ENCODE measurements around the gene ARHGAP10. TPM values are rescaled to one million over a fixed set of nuclear protein-coding genes. Genes with fewer than 3 reads are reported as not detected.

Gene ARHGAP10
- total RNA-seq, 1 experiment from 2014 or later = 11.7 TPM

GRCh38 chr4:147853706-147854105 is 121.8 kb downstream of the ARHGAP10 start:
- no peak overlapping the region for H3K27ac ChIP-seq (ENCODE audit: low read length)
- no peaks in the 10 kb centered on the region for H3K36me3 ChIP-seq (ENCODE audit: control insufficient read depth, insufficient read depth, low read length)
- no peak for ATAC-seq
- CTCF ChIA-PET = no interaction called here
- BruUV-seq (replicated peaks) = no TSS peak
- in situ Hi-C loops (cut with HindIII; ENCODE audit: low pct_unique_long_range_greater_than_20kb, low sequenced_read_pairs) = no loop called here
- no peak for TF ChIP-seq CTCF (IDR thresholded peaks at IDR 0.05)
- no peak for TF ChIP-seq TCF7L2 (IDR thresholded peaks at IDR 0.05; ENCODE audit: low read depth, low read length)
- no peak for TF ChIP-seq SIN3A (IDR thresholded peaks at IDR 0.05; ENCODE audit: borderline replicate concordance, insufficient read depth, low read depth, low read length)
- no peak for TF ChIP-seq POLR2AphosphoS5 (IDR thresholded peaks at IDR 0.05; ENCODE audit: low read depth, low read length)
- TF ChIP-seq REST (IDR thresholded peaks at IDR 0.05; ENCODE audit: insufficient read depth in 1 of 2, low read depth in 2 of 2, low read length in 1 of 2) = no peak
- intact Hi-C loops (cut with micrococcal nuclease; ENCODE audit: unreplicated experiment) = no loop called here
- DNase-seq (ENCODE audit: low read depth, low spot score) = no peak
- no peaks in the 10 kb centered on the region for H3K9me3 ChIP-seq (ENCODE audit: control insufficient read depth, insufficient read depth, low read depth, low read length)
- H3K4me1 ChIP-seq (ENCODE audit: control insufficient read depth, insufficient read depth, low read length) = no peaks in the 10 kb centered on the region
- H3K4me3 ChIP-seq (ENCODE audit: low read depth in 2 of 2, low read length in 2 of 2) = no peak overlapping the region
- POLR2A ChIA-PET = no interaction called here
- no peaks in the 10 kb centered on the region for H3K27me3 ChIP-seq (ENCODE audit: control insufficient read depth, insufficient read depth, low read length)

- ChIA-PET CTCF (no interaction called here), POLR2A (interaction anchor here (0.7 kb wide), 1 partner anchor 115 kb away, joined by 4 read pairs; no protein-coding TSS in a partner anchor)
- ATAC-seq = no peak
- H3K4me1 ChIP-seq (ENCODE audit: control insufficient read depth, insufficient read depth, low read length) = no peaks in the 10 kb centered on the region
- H3K4me3 ChIP-seq (ENCODE audit: low read depth in 2 of 2, low read length in 2 of 2) = no peak overlapping the region
- intact Hi-C loops (cut with micrococcal nuclease; ENCODE audit: unreplicated experiment) (no loop called here), in situ Hi-C loops (cut with HindIII; ENCODE audit: low pct_unique_long_range_greater_than_20kb, low sequenced_read_pairs) (no loop called here)
- H3K36me3 ChIP-seq (ENCODE audit: control insufficient read depth, insufficient read depth, low read length) = no peaks in the 10 kb centered on the region
- no peaks in the 10 kb centered on the region for H3K27me3 ChIP-seq (ENCODE audit: control insufficient read depth, insufficient read depth, low read length)
- BruUV-seq (replicated peaks) = no TSS peak
- no peak overlapping the region for H3K27ac ChIP-seq (ENCODE audit: low read length)
- no peaks in the 10 kb centered on the region for H3K9me3 ChIP-seq (ENCODE audit: control insufficient read depth, insufficient read depth, low read depth, low read length)
- no peak for TF ChIP-seq REST (IDR thresholded peaks at IDR 0.05; ENCODE audit: insufficient read depth in 1 of 2, low read depth in 2 of 2, low read length in 1 of 2)
- TF ChIP-seq SIN3A (IDR thresholded peaks at IDR 0.05; ENCODE audit: borderline replicate concordance, insufficient read depth, low read depth, low read length) = no peak
- TF ChIP-seq CTCF (IDR thresholded peaks at IDR 0.05) = no peak
- no peak for TF ChIP-seq POLR2AphosphoS5 (IDR thresholded peaks at IDR 0.05; ENCODE audit: low read depth, low read length)
- no peak for TF ChIP-seq TCF7L2 (IDR thresholded peaks at IDR 0.05; ENCODE audit: low read depth, low read length)
- no peak for DNase-seq (ENCODE audit: low read depth, low spot score)
Measured at GRCh38 chr4:147854154-147854553, 122.3 kb downstream of the ARHGAP10 start.

Data from Panc1 (cell line).